ENCODE data around the gene APBA1.

Gene APBA1

GRCh38 chr9:69574057-69574456 is 98.1 kb downstream of the APBA1 start:
- DNase-seq: no peak

GRCh38 chr9:69573651-69574050 is 98.5 kb downstream of the APBA1 start:
- no peak for DNase-seq

GRCh38 chr9:69572611-69573010 is 99.6 kb downstream of the APBA1 start:
- DNase-seq: no peak

GRCh38 chr9:69571032-69571431 is 101.1 kb downstream of the APBA1 start:
- DNase-seq: no peak

GRCh38 chr9:69569738-69570451 is 102.3 kb downstream of the APBA1 start:
- no peak for DNase-seq

GRCh38 chr9:69564557-69564956 is 107.6 kb downstream of the APBA1 start:
- no peak for DNase-seq

- DNase-seq: no peak
These were observed 113.0 kb downstream of the APBA1 start for GRCh38 chr9:69559126-69559525.

GRCh38 chr9:69556707-69557106 is 115.5 kb downstream of the APBA1 start:
- DNase-seq: no peak

- DNase-seq: no peak
These were observed 116.4 kb downstream of the APBA1 start for GRCh38 chr9:69555802-69556201.

- no peak for DNase-seq
These were observed 117.2 kb downstream of the APBA1 start for GRCh38 chr9:69554945-69555344.

- DNase-seq: peak; percentile 44
These were observed 122.6 kb downstream of the APBA1 start for GRCh38 chr9:69549310-69550202.

GRCh38 chr9:69548681-69549080 is 123.5 kb downstream of the APBA1 start:
- no peak for DNase-seq

GRCh38 chr9:69546265-69546664 is 125.9 kb downstream of the APBA1 start:
- no peak for DNase-seq

- DNase-seq: no peak
These were observed 129.0 kb downstream of the APBA1 start for GRCh38 chr9:69542942-69543704.

- no peak for DNase-seq
These were observed 130.1 kb downstream of the APBA1 start for GRCh38 chr9:69542058-69542457.

GRCh38 chr9:69535911-69536310 is 136.3 kb downstream of the APBA1 start:
- no peak for DNase-seq

GRCh38 chr9:69535286-69535832 is 136.8 kb downstream of the APBA1 start:
- DNase-seq: no peak

- no peak for DNase-seq
These were observed 139.8 kb downstream of the APBA1 start for GRCh38 chr9:69532396-69532795.

GRCh38 chr9:69527454-69527853 is 144.7 kb downstream of the APBA1 start:
- no peak for DNase-seq

- DNase-seq: no peak
These were observed 145.5 kb downstream of the APBA1 start for GRCh38 chr9:69526699-69527098.

GRCh38 chr9:69519470-69520240 is 152.5 kb downstream of the APBA1 start:
- DNase-seq: no peak
